Mesendoderm (in vitro differentiated cells): ENCODE data around the gene EBF3.

ENCODE experiments used
- DNase-seq: peaks from one replicate; pipeline ENCODE4 v3.0.0; 2013
- H2AK5ac ChIP-seq: 2 replicates; pipeline ENCODE4 v1.6.1; 2013; ENCODE audit warnings: low read length, inconsistent platforms
- H2BK120ac ChIP-seq: 2 replicates; pipeline ENCODE4 v1.6.1; 2013; ENCODE audit warnings: low read depth, mild to moderate bottlenecking, low read length, moderate library complexity, mixed read lengths
- H2BK15ac ChIP-seq: replicated peaks from 2 replicates; pipeline ENCODE4 v1.6.1; 2013; ENCODE audit warnings: low read depth, mild to moderate bottlenecking, moderate library complexity
- H2BK5ac ChIP-seq: 2 replicates; pipeline ENCODE4 v1.6.1; 2013; ENCODE audit warnings: low read length, inconsistent platforms
- H3K18ac ChIP-seq: 2 replicates; pipeline ENCODE4 v1.6.1; 2013; ENCODE audit warnings: mild to moderate bottlenecking, low read length, mixed read lengths
- H3K23ac ChIP-seq: one replicate; pipeline ENCODE4 v1.6.1; 2013; ENCODE audit warnings: low read length
- H3K27ac ChIP-seq: 2 replicates; pipeline ENCODE4 v1.5.1; 2013; ENCODE audit warnings: low read depth, mild to moderate bottlenecking, inconsistent platforms, low read length, moderate library complexity
- H3K27me3 ChIP-seq: 2 replicates; pipeline ENCODE4 v1.6.1; 2013; ENCODE audit warnings: low read length, control low read depth, mild to moderate bottlenecking, inconsistent platforms; ENCODE audit not compliant: insufficient read depth, poor library complexity
- H3K36me3 ChIP-seq: 2 replicates; pipeline ENCODE4 v1.6.1; 2013; ENCODE audit warnings: low read length, inconsistent platforms; ENCODE audit not compliant: control insufficient read depth, insufficient read depth
- H3K4ac ChIP-seq: one replicate; pipeline ENCODE4 v1.6.1; 2013; ENCODE audit warnings: low read depth, mild to moderate bottlenecking, low read length, moderate library complexity
- H3K4me1 ChIP-seq: 2 replicates; pipeline ENCODE4 v1.6.1; 2013; ENCODE audit warnings: low read depth, low read length, inconsistent platforms; ENCODE audit not compliant: control insufficient read depth
- H3K4me2 ChIP-seq: 2 replicates; pipeline ENCODE4 v1.6.1; 2013; ENCODE audit warnings: low read length
- H3K4me3 ChIP-seq: 2 replicates; pipeline ENCODE4 v1.5.1; 2013; ENCODE audit warnings: mild to moderate bottlenecking, low read length
- H3K56ac ChIP-seq: one replicate; pipeline ENCODE4 v1.6.1; 2013; ENCODE audit warnings: low read length
- H3K79me1 ChIP-seq: 2 replicates; pipeline ENCODE4 v1.6.1; 2013; ENCODE audit warnings: low read length, inconsistent platforms
- H3K79me2 ChIP-seq: 2 replicates; pipeline ENCODE4 v1.6.1; 2013; ENCODE audit warnings: mild to moderate bottlenecking, low read length; ENCODE audit not compliant: control insufficient read depth, insufficient read depth
- H3K9ac ChIP-seq: 2 replicates; pipeline ENCODE4 v1.6.1; 2013; ENCODE audit warnings: low read length, inconsistent platforms
- H4K5ac ChIP-seq: one replicate; pipeline ENCODE4 v1.6.1; 2013; ENCODE audit warnings: low read length
- H4K8ac ChIP-seq: one replicate; pipeline ENCODE4 v1.6.1; 2013; ENCODE audit warnings: low read depth, mild to moderate bottlenecking, control low read depth, low read length, moderate library complexity
- WGBS: extraction: QIAGEN DNeasy Blood & Tissue Kit; methylation state at CpG from one replicate; pipeline ENCODE4 v1.1.7; 2013; ENCODE audit warnings: low lambda C conversion rate, missing lambda C conversion rate; ENCODE audit not compliant: insufficient coverage; ENCODE audit errors: extremely low coverage; 5-methylcytosine and 5-hydroxymethylcytosine counted together

The EBF3 gene

GRCh38 chr10:129962031-129962871 is 1.8 kb downstream of the EBF3 start:
- H3K36me3 ChIP-seq = no peaks in the 10 kb centered on the region
- H4K8ac ChIP-seq = no peak overlapping the region
- H3K23ac ChIP-seq = no peak overlapping the region
- no peak overlapping the region for H3K4ac ChIP-seq
- H2BK5ac ChIP-seq = no peak overlapping the region
- H3K56ac ChIP-seq = peak overlapping the region; percentile 71
- no peaks in the 10 kb centered on the region for H3K79me2 ChIP-seq
- H2BK15ac ChIP-seq = no peak overlapping the region
- no peak overlapping the region for H3K27ac ChIP-seq
- peak; percentile 64 for DNase-seq
- H3K4me2 ChIP-seq = no peak overlapping the region
- H3K27me3 ChIP-seq = peaks cover 56% of the 10 kb centered on the region
- H3K18ac ChIP-seq = no peak overlapping the region
- H2BK120ac ChIP-seq = no peak overlapping the region
- H4K5ac ChIP-seq = no peak overlapping the region
- WGBS = no CpG with 5 or more reads among the region's 18 CpGs
- H3K79me1 ChIP-seq = no peaks in the 10 kb centered on the region
- no peak overlapping the region for H3K4me3 ChIP-seq
- H2AK5ac ChIP-seq = no peak overlapping the region
- no peak overlapping the region for H3K9ac ChIP-seq
- H3K4me1 ChIP-seq = no peaks in the 10 kb centered on the region

- Histone ChIP-seq H4K8ac (no peak overlapping the region), H3K36me3 (no peaks in the 10 kb centered on the region), H3K56ac (no peak overlapping the region), H3K9ac (no peak overlapping the region), H3K4me2 (no peak overlapping the region), H3K18ac (no peak overlapping the region), H2BK15ac (no peak overlapping the region), H3K27me3 (peaks cover 51% of the 10 kb centered on the region), H3K4ac (no peak overlapping the region), H3K27ac (no peak overlapping the region), H3K23ac (no peak overlapping the region), H2AK5ac (no peak overlapping the region), H4K5ac (no peak overlapping the region), H3K4me1 (peaks cover 4% of the 10 kb centered on the region), H3K4me3 (no peak overlapping the region), H3K79me1 (no peaks in the 10 kb centered on the region), H2BK5ac (no peak overlapping the region), H2BK120ac (no peak overlapping the region), H3K79me2 (no peaks in the 10 kb centered on the region)
- no peak for DNase-seq
- no CpG with 5 or more reads among the region's 7 CpGs for WGBS
Observed at GRCh38 chr10:129961157-129961701, 2.8 kb downstream of the EBF3 start.

DNA sequence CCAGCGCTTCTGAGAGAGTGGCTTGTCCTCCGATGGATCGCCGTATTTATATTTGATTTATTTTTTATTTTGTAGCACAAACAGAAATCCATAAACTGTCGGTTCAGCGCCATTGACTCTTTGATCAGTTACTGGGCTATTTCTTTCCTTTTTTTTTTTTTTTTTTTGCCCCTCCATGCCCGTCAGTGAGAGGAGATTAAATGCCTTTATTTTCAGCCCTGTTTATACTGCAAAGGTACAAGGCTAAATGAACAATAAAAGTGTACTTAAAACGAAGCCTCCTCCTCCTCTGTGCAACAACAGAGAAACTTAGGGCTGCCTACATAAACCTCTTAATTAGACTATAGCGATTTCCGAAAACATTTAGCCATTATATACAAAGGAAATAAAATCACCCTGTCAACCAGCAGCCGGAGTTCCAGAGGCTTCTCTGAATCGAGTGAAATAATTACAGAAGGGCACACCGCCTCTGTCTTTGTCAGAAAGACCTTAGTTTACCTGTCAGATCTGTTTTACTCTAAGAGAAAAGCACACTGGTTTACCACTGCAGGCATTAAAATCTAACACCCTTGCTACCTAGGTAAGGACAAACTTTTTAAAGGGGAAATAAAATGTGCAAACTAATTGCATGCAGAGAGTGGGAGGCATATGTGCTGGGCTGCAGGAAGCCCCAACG is 3.5 kb downstream of the EBF3 start:
- no peak for DNase-seq

DNA sequence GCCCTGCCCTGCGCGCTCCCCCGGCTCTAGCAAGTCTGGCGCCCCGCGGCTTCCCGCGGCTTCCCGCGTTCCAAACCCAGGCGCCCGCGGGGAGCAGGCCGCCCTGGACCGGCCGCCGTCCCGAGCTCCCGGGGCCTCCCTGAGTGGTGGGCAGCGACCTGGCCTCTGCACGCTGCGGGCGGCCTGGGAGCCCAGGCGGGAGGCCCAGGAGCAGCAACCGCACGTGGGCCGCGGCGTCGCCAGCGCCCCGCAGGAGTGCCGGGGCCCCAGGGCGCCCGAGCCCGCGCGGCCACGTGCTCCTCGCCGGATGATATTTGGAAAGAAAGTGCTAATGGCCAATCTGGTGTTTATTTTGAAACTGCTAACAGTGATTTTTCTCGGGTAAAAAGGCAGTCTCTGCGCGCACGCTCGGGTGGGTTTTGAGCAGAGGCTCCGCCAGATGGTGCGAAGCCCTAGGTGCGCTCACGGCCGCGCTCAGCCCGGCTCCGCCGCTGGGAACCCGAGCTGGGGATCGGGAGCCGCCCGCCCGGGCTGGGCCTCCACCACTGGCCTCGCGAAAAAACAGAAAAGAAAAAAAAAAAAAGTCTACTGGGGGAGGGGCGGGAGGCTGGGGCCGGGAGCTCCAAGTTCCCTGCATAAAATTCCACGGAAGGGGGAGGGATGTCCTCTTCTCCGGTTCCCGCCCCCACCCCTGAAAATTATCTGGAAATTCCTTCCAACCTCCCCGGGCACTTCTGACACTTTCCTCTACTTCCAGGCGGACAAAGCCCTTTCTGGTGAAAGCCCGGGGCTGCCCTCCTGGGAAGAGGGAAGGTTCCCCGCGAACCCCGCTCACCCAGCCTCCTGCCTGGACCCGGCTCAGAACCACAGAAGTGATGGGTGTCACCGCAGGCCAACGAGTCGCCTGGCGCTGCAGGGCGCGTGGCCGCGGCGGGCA is 4.3 kb downstream of the EBF3 start:
- Histone ChIP-seq H3K56ac (peak overlapping the region; percentile 54), H2AK5ac (no peak overlapping the region), H2BK5ac (no peak overlapping the region), H3K79me2 (no peaks in the 10 kb centered on the region), H4K8ac (no peak overlapping the region), H3K4me1 (peaks cover 4% of the 10 kb centered on the region), H3K27me3 (peaks cover 38% of the 10 kb centered on the region), H3K4me2 (peak overlapping the region; percentile 54), H3K23ac (no peak overlapping the region), H3K4me3 (no peak overlapping the region), H3K9ac (peak overlapping the region; percentile 21), H2BK120ac (no peak overlapping the region), H3K79me1 (no peaks in the 10 kb centered on the region), H3K4ac (no peak overlapping the region), H3K18ac (peak overlapping the region; percentile 61), H2BK15ac (no peak overlapping the region), H4K5ac (no peak overlapping the region), H3K27ac (no peak overlapping the region), H3K36me3 (no peaks in the 10 kb centered on the region)
- no CpG with 5 or more reads among the region's 83 CpGs for WGBS
- no peak for DNase-seq

More for the DNA sequence above, 3.5 kb downstream of the EBF3 start:
- Histone ChIP-seq H3K79me2 (no peaks in the 10 kb centered on the region), H3K4me1 (peaks cover 4% of the 10 kb centered on the region), H3K18ac (no peak overlapping the region), H3K4me3 (no peak overlapping the region), H2BK5ac (no peak overlapping the region), H2BK15ac (no peak overlapping the region), H3K27me3 (peaks cover 46% of the 10 kb centered on the region), H3K4me2 (peak overlapping the region; percentile 9), H3K36me3 (no peaks in the 10 kb centered on the region), H3K79me1 (no peaks in the 10 kb centered on the region), H3K27ac (no peak overlapping the region), H3K9ac (no peak overlapping the region), H3K23ac (no peak overlapping the region), H2AK5ac (no peak overlapping the region), H4K8ac (no peak overlapping the region), H4K5ac (no peak overlapping the region), H3K56ac (peak overlapping the region; percentile 54), H2BK120ac (no peak overlapping the region), H3K4ac (no peak overlapping the region)
- WGBS = no CpG with 5 or more reads among the region's 14 CpGs

- H3K4me3 ChIP-seq = no peak overlapping the region
- no peak overlapping the region for H2AK5ac ChIP-seq
- H2BK5ac ChIP-seq = no peak overlapping the region
- peaks cover 36% of the 10 kb centered on the region for H3K27me3 ChIP-seq
- peak overlapping the region; percentile 21 for H3K9ac ChIP-seq
- H3K4me1 ChIP-seq = peaks cover 4% of the 10 kb centered on the region
- no peak overlapping the region for H2BK120ac ChIP-seq
- no peak overlapping the region for H3K4ac ChIP-seq
- no peak overlapping the region for H4K5ac ChIP-seq
- H3K79me2 ChIP-seq = no peaks in the 10 kb centered on the region
- no CpG with 5 or more reads among the region's 103 CpGs for WGBS
- DNase-seq = peak; percentile 70
- peak overlapping the region; percentile 61 for H3K18ac ChIP-seq
- no peak overlapping the region for H3K27ac ChIP-seq
- H3K79me1 ChIP-seq = no peaks in the 10 kb centered on the region
- no peaks in the 10 kb centered on the region for H3K36me3 ChIP-seq
- peak overlapping the region; percentile 54 for H3K4me2 ChIP-seq
- peak overlapping the region; percentile 46 for H3K56ac ChIP-seq
- H2BK15ac ChIP-seq = no peak overlapping the region
- H3K23ac ChIP-seq = no peak overlapping the region
- no peak overlapping the region for H4K8ac ChIP-seq
Observed at GRCh38 chr10:129958629-129959543, 5.2 kb downstream of the EBF3 start.
